ENCODE data around the gene SLC1A3. TPM values are rescaled to one million over a fixed set of nuclear protein-coding genes. Genes with fewer than 3 reads are reported as not detected.

The SLC1A3 gene
- total RNA-seq, 1 experiment from 2014 or later: 18.6 TPM

GRCh38 chr5:36596756-36597155 is 9.7 kb upstream of the SLC1A3 start:
- H3K4me1 ChIP-seq (ENCODE audit: insufficient read depth, low read length): peaks cover 5% of the 10 kb centered on the region; the same call in 1 of the 2 replicates
- H3K9ac ChIP-seq (ENCODE audit: extremely low read depth, insufficient read length, low read length): no peak overlapping the region
- H3K4me3 Mint-ChIP-seq: peak overlapping the region; percentile 1 to 66; a peak in 4 of 5 replicates
- WGBS (ENCODE audit: extremely low coverage, insufficient read length, low lambda C conversion rate): no CpG with 5 or more reads among the region's 6 CpGs
- H3K4me2 ChIP-seq (ENCODE audit: insufficient read depth, insufficient read length, low read length): peak overlapping the region; percentile 50
- no peaks in the 10 kb centered on the region for H3K23me2 ChIP-seq (ENCODE audit: insufficient read length, low read depth, low read length, poor library complexity, severe bottlenecking)
- TF ChIP-seq CTCF (conservative IDR thresholded peaks at IDR 0.05): no peak
- DNase-seq: no peak
- no peaks in the 10 kb centered on the region for H3K27me3 Mint-ChIP-seq (ENCODE audit: low read depth)
- no peak overlapping the region for H4K8ac ChIP-seq (replicated peaks; ENCODE audit: insufficient read length, low read depth, low read length)
- no peaks in the 10 kb centered on the region for H3K79me2 ChIP-seq (ENCODE audit: insufficient read depth, low read length)
- H3K18ac ChIP-seq (ENCODE audit: insufficient read length, low read depth, low read length): no peak overlapping the region
- H4K20me1 ChIP-seq (ENCODE audit: control insufficient read depth, insufficient read depth, insufficient read length): no peaks in the 10 kb centered on the region
- peaks cover 0 to 12% (median 0%) of the 10 kb centered on the region in 3 experiments; a peak in 3 of 7 replicates for H3K36me3 Mint-ChIP-seq (ENCODE audit: insufficient read depth in 1 of 3, low read depth in 3 of 3)
- no peak overlapping the region for H2BK15ac ChIP-seq (ENCODE audit: low read depth, low read length)
- peaks cover 31 to 44% of the 10 kb centered on the region in 2 experiments for H3K4me1 Mint-ChIP-seq
- no peaks in the 10 kb centered on the region for H3K9me3 ChIP-seq (ENCODE audit: control insufficient read depth, low read depth, low read length)
- H3K27ac Mint-ChIP-seq: peak overlapping the region; percentile 67 to 94 (median 83); a peak in 6 of 7 replicates
- H3K27ac ChIP-seq (ENCODE audit: insufficient read length, low read depth, low read length): peak overlapping the region; percentile 30
- no peak overlapping the region for H3K56ac ChIP-seq (ENCODE audit: insufficient read length, low read depth, low read length)
- H3K79me1 ChIP-seq (ENCODE audit: insufficient read depth, low read depth, low read length, poor library complexity, severe bottlenecking): no peaks in the 10 kb centered on the region
- H2AK5ac ChIP-seq (ENCODE audit: insufficient read length, low read length): no peak overlapping the region
- H3T11ph ChIP-seq (ENCODE audit: low read length): no peak overlapping the region
- no peak overlapping the region for H4K5ac ChIP-seq (ENCODE audit: insufficient read length, low read depth, low read length)
- no peak overlapping the region for H4K91ac ChIP-seq (ENCODE audit: insufficient read length, low read depth, low read length)
- peaks cover 0 to 7% of the 10 kb centered on the region in 2 experiments; a peak in 3 of 5 replicates for H3K9me3 Mint-ChIP-seq
- H3K27me3 ChIP-seq (ENCODE audit: insufficient read depth, low read length): no peaks in the 10 kb centered on the region
- H2BK120ac ChIP-seq (ENCODE audit: low read depth, low read length, poor library complexity, severe bottlenecking): no peak overlapping the region
- H2BK12ac ChIP-seq (ENCODE audit: insufficient read length, low read depth, low read length): no peak overlapping the region
- H3K14ac ChIP-seq (ENCODE audit: insufficient read depth, low read length): no peak overlapping the region
- no peak overlapping the region for H3K4ac ChIP-seq (ENCODE audit: low read depth, low read length)
- H3K23ac ChIP-seq (ENCODE audit: insufficient read length, low read depth, low read length): no peak overlapping the region
- no peak overlapping the region for H2BK20ac ChIP-seq (ENCODE audit: low read depth, low read length, poor library complexity, severe bottlenecking)
- H2AFZ ChIP-seq (ENCODE audit: low read length): no peak overlapping the region
- H2BK5ac ChIP-seq (ENCODE audit: insufficient read length, low read length): no peak overlapping the region

All from H9 (cell line).